Astrocyte (in vitro differentiated cells and primary cell): Measurements from ENCODE around the gene HOXC9. TPM values are rescaled to one million over a fixed set of nuclear protein-coding genes. Genes with fewer than 3 reads are reported as not detected.

Experiments used
- DNase-seq: peaks from one replicate; pipeline ENCODE4 v3.0.0-alpha.2; 2010; ENCODE audit warnings: low read depth
- FAIRE-seq: peaks from 2 replicates; lab custom pipeline; 2011; peaks lifted over from hg19 to GRCh38; lab: Jason Lieb, UNC
- H2AFZ ChIP-seq: 2 replicates; pipeline ENCODE4 v1.6.0; 2012; ENCODE audit warnings: low read depth, low read length, inconsistent platforms
- H3K27ac ChIP-seq: 2 replicates; pipeline ENCODE4 v1.5.1; 2011; ENCODE audit warnings: low read depth, low read length, inconsistent platforms
- H3K27me3 ChIP-seq: 2 replicates; pipeline ENCODE4 v1.6.0; 2011; ENCODE audit warnings: low read length, inconsistent platforms; ENCODE audit not compliant: insufficient read depth
- H3K36me3 ChIP-seq: 2 replicates; pipeline ENCODE4 v1.5.1; 2011; ENCODE audit warnings: low read length, inconsistent platforms; ENCODE audit not compliant: insufficient read depth
- H3K4me1 ChIP-seq: 2 replicates; pipeline ENCODE4 v1.5.1; 2011; ENCODE audit warnings: low read length, inconsistent platforms; ENCODE audit not compliant: insufficient read depth
- H3K4me2 ChIP-seq: 2 replicates; pipeline ENCODE4 v1.6.0; 2012; ENCODE audit warnings: low read length, inconsistent platforms
- H3K4me3 ChIP-seq: 2 replicates; pipeline ENCODE4 v1.5.1; 2011; ENCODE audit warnings: low read depth, mild to moderate bottlenecking, low read length, inconsistent platforms; ENCODE audit not compliant: insufficient read depth
- H3K79me2 ChIP-seq: 2 replicates; pipeline ENCODE4 v1.6.0; 2012; ENCODE audit warnings: mild to moderate bottlenecking, low read length, inconsistent platforms; ENCODE audit not compliant: insufficient read depth
- H3K9ac ChIP-seq: 2 replicates; pipeline ENCODE4 v1.6.0; 2012; ENCODE audit warnings: mild to moderate bottlenecking, low read length, inconsistent platforms
- H3K9me3 ChIP-seq: 2 replicates; pipeline ENCODE4 v1.5.1; 2012; ENCODE audit warnings: low read depth, mild to moderate bottlenecking, low read length, inconsistent platforms; ENCODE audit not compliant: insufficient read depth
- H4K20me1 ChIP-seq: 2 replicates; pipeline ENCODE4 v1.6.0; 2012; ENCODE audit warnings: low read length, inconsistent platforms; ENCODE audit not compliant: insufficient read depth
- H3K27ac Mint-ChIP-seq: one replicate; pipeline ENCODE4 v1.8.0; 2021; ENCODE audit warnings: mild to moderate bottlenecking, mixed read lengths; ENCODE audit not compliant: unreplicated experiment
- H3K27me3 Mint-ChIP-seq: one replicate; pipeline ENCODE4 v1.8.0; 2021; ENCODE audit warnings: low read depth, mixed read lengths; ENCODE audit not compliant: unreplicated experiment
- H3K36me3 Mint-ChIP-seq: one replicate; pipeline ENCODE4 v1.8.0; 2021; ENCODE audit warnings: low read depth, mixed read lengths; ENCODE audit not compliant: unreplicated experiment
- H3K4me1 Mint-ChIP-seq: one replicate; pipeline ENCODE4 v1.8.0; 2021; ENCODE audit warnings: low read depth, mixed read lengths; ENCODE audit not compliant: unreplicated experiment
- H3K4me3 Mint-ChIP-seq: one replicate; pipeline ENCODE4 v1.8.0; 2021; ENCODE audit warnings: mild to moderate bottlenecking, moderate library complexity, mixed read lengths; ENCODE audit not compliant: unreplicated experiment
- H3K9me3 Mint-ChIP-seq: one replicate; pipeline ENCODE4 v1.8.0; 2021; ENCODE audit warnings: mild to moderate bottlenecking, mixed read lengths; ENCODE audit not compliant: unreplicated experiment
- CTCF ChIP-seq: IDR thresholded peaks from 2 replicates; pipeline ENCODE4 v1.5.1; 2011; ENCODE audit warnings: low read depth, mild to moderate bottlenecking, inconsistent platforms, low read length, moderate library complexity; ENCODE audit not compliant: insufficient read depth
- EZH2 ChIP-seq: IDR thresholded peaks from 2 replicates; pipeline ENCODE4 v1.6.1; 2012; ENCODE audit warnings: mild to moderate bottlenecking, low read length, inconsistent platforms; ENCODE audit not compliant: insufficient read depth
- total RNA-seq: library from RNA; stranded (reverse); gene quantifications from 2 replicates; pipeline ENCODE4 v1.2.1, GENCODE V29; 2021

Gene HOXC9
- total RNA-seq, 1 donor from 2014 or later: not detected

DNA sequence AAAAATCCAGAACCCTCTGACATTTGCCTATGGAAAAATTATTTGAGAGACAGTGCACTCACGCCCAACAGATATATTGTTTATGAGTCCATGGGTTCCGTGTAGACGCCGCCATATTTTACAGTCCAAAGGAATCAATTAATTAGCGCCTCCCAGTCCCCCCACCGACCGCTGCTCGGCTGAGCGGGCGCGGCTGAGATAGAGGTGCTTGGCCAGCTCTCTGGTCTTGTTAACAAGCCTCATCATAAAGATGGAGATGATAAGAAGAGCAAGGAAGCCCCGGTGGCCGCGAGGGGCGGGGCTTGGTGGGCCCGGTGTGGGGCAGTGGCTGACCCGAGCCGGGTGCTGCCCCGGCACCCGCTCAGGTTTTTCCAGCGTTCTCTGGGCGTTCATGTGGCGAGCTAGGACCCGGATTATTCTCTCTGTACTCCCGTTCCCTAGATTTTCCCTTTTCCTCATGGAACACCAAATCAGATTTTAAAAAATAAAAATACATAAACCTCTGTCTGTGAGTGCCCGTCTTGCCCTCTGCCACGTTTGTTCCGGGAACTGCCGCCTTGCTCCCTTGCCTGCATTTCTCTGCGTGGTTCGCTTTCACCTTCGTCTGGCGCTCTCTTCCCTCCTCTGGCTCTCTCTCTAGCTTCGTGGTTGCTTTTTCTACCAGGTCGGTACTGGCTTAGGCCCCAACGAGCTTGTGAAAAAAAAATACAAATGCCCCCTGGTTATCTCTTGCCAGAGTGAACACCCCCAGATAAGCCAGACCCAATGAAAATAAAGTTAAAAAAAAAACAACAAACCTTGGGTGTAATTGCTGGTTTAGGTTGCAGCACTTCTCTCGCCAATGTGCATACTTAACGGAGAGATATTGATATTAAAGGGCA, 36.3 kb upstream of the HOXC9 start:
- Histone ChIP-seq H3K27ac (no peak overlapping the region), H3K79me2 (no peaks in the 10 kb centered on the region), H3K4me3 (no peak overlapping the region), H3K9ac (no peak overlapping the region), H3K36me3 (no peaks in the 10 kb centered on the region), H3K4me2 (no peak overlapping the region), H3K27me3 (peaks cover 95% of the 10 kb centered on the region), H3K4me1 (no peaks in the 10 kb centered on the region), H3K9me3 (peaks cover 7% of the 10 kb centered on the region), H4K20me1 (no peaks in the 10 kb centered on the region), H2AFZ (no peak overlapping the region)
- H3K4me1 Mint-ChIP-seq: no peaks in the 10 kb centered on the region
- DNase-seq (no peak), FAIRE-seq (no peak)
- no peaks in the 10 kb centered on the region for H3K36me3 Mint-ChIP-seq
- H3K4me3 Mint-ChIP-seq: peak overlapping the region; percentile 60
- peaks cover 90% of the 10 kb centered on the region for H3K27me3 Mint-ChIP-seq
- no peak for TF ChIP-seq CTCF
- TF ChIP-seq EZH2: no peak
- H3K27ac Mint-ChIP-seq: no peak overlapping the region
- H3K9me3 Mint-ChIP-seq: peaks cover 29% of the 10 kb centered on the region

DNA sequence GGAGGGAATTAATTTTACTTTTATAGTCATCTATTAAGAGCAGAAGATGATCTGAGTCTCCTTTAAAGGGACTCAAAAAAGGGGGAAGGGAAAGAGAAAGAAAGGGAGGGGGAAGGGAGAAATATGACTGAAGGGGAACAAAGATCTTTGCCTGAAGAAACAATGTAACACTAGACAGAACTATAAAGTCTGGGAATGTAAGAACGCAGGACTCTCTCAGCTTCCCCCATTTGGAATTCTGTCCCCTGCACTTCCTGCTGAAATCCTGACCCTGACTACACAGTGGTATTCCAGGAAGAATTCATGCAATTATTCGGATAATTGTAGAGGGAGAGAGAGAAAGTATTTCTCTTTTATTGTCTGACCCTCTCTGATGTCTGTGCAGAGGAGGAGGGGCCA, 35.6 kb upstream of the HOXC9 start:
- Histone ChIP-seq H3K9me3 (peaks cover 5% of the 10 kb centered on the region), H2AFZ (no peak overlapping the region), H3K9ac (no peak overlapping the region), H3K4me1 (no peaks in the 10 kb centered on the region), H3K4me2 (no peak overlapping the region), H3K36me3 (no peaks in the 10 kb centered on the region), H3K27ac (no peak overlapping the region), H3K27me3 (peaks cover 97% of the 10 kb centered on the region), H4K20me1 (no peaks in the 10 kb centered on the region), H3K4me3 (no peak overlapping the region), H3K79me2 (no peaks in the 10 kb centered on the region)
- H3K27me3 Mint-ChIP-seq: peaks cover 90% of the 10 kb centered on the region
- H3K4me3 Mint-ChIP-seq: no peak overlapping the region
- TF ChIP-seq CTCF (no peak), EZH2 (no peak)
- DNase-seq: no peak
- FAIRE-seq: no peak
- H3K9me3 Mint-ChIP-seq: peaks cover 29% of the 10 kb centered on the region
- H3K27ac Mint-ChIP-seq: no peak overlapping the region
- no peaks in the 10 kb centered on the region for H3K36me3 Mint-ChIP-seq
- H3K4me1 Mint-ChIP-seq: no peaks in the 10 kb centered on the region
